Liver (tissue), 2 donors: ENCODE measurements around the gene PHF11.

Experiments used
- FOXA1 ChIP-seq: IDR thresholded peaks from 2 replicates; pipeline ENCODE4 v1.6.1; 2016; ENCODE audit warnings: antibody characterized with exemption
- TF ChIP-seq, protein P1 (sequence below): fragments of 150-350 bp; IDR thresholded peaks from 2 replicates; pipeline ENCODE4 v1.5.1; 2017; ENCODE audit warnings: improper control_type of control experiment, low read depth, low read length; ENCODE audit not compliant: missing input control
- donor health status: healthy.

DNA sequence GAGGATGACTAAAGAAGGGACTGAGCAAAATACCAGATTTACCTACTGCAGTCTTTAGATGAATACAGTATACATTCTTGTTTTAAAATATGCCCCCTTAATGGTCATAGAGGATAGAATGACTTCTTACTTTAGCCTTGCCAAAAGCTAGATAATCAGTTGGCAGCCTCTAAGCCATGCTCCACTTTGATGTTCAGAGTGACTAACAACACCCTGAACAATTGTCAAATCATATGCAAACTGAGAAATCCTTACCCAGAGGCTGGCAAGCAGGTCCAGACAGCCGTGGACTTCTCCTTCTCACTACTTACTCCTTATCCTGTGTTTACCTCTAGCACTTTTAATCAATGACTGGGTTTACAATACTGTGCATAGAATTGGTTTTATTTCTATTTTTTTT is 23.6 kb upstream of the PHF11 start:
- TF ChIP-seq FOXA1, result no peak
- TF ChIP-seq, protein P1, sequence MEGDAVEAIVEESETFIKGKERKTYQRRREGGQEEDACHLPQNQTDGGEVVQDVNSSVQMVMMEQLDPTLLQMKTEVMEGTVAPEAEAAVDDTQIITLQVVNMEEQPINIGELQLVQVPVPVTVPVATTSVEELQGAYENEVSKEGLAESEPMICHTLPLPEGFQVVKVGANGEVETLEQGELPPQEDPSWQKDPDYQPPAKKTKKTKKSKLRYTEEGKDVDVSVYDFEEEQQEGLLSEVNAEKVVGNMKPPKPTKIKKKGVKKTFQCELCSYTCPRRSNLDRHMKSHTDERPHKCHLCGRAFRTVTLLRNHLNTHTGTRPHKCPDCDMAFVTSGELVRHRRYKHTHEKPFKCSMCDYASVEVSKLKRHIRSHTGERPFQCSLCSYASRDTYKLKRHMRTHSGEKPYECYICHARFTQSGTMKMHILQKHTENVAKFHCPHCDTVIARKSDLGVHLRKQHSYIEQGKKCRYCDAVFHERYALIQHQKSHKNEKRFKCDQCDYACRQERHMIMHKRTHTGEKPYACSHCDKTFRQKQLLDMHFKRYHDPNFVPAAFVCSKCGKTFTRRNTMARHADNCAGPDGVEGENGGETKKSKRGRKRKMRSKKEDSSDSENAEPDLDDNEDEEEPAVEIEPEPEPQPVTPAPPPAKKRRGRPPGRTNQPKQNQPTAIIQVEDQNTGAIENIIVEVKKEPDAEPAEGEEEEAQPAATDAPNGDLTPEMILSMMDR, result no peak
